ENCODE measurements around the gene SBF2. TPM values are rescaled to one million over a fixed set of nuclear protein-coding genes. Genes with fewer than 3 reads are reported as not detected.

SBF2 gene
- total and polyA plus RNA-seq, 7 experiments from 2014 or later = 4.2 to 35.2 (median 13.3) TPM

GRCh38 chr11:9783986-9784385 lies 510.0 kb downstream of the SBF2 start:
- H3K4me3 Mint-ChIP-seq = no peak overlapping the region
- peaks cover 4 to 32% (median 6%) of the 10 kb centered on the region in 3 experiments for H3K36me3 ChIP-seq (ENCODE audit: control insufficient read depth in 2 of 3, insufficient read depth in 3 of 3, low read length in 3 of 3)
- no peaks in the 10 kb centered on the region for H3K27me3 Mint-ChIP-seq
- no peaks in the 10 kb centered on the region for H3K27me3 ChIP-seq (ENCODE audit: control insufficient read depth in 2 of 2, insufficient read depth in 2 of 2, low read length in 2 of 2)
- intact Hi-C loops (cut with micrococcal nuclease) = no loop called here
- no peaks in the 10 kb centered on the region for H3K4me1 ChIP-seq (ENCODE audit: control insufficient read depth in 2 of 2, insufficient read depth in 2 of 2, low read length in 2 of 2)
- H3K4me3 ChIP-seq (ENCODE audit: low read length) = no peak overlapping the region
- ATAC-seq (no peak), DNase-seq (no peak)
- H3K4me1 Mint-ChIP-seq = no peaks in the 10 kb centered on the region
- no peak overlapping the region for H3K27ac ChIP-seq (ENCODE audit: low read depth, low read length)
- CTCF ChIA-PET = no interaction called here
- H3K9me3 ChIP-seq (ENCODE audit: control insufficient read depth in 2 of 3, low read length in 3 of 3) = no peaks in the 10 kb centered on the region
- H3K36me3 Mint-ChIP-seq = peaks cover 4 to 53% (median 27%) of the 10 kb centered on the region in 5 donors
- H3K9me3 Mint-ChIP-seq = no peaks in the 10 kb centered on the region
- H3K27ac Mint-ChIP-seq = peak overlapping the region in 1 of 9 donors; percentile 20
- POLR2A ChIA-PET = no interaction called here

DNA sequence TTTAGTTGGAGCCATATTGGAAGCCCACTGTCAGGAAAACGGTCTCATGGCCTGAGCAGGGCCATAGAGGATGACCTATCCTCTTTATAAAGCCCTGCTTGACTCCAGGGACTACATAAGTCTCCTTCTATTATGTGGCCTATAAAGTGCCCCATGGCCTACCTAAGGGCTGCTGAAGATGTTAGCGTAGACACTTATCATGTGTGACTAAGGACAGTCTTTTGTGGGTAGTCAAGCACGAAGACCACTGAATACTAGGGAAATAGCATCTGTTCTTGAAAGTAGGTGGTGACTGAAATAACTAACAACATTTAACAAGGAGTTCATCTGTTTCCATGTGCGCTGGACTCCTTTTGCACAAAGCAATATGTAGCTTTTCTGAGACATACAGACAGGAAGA lies 513.1 kb downstream of the SBF2 start:
- no peak overlapping the region for H3K27ac Mint-ChIP-seq
- H3K4me1 Mint-ChIP-seq = no peaks in the 10 kb centered on the region
- H3K4me3 Mint-ChIP-seq = no peak overlapping the region
- H3K9me3 Mint-ChIP-seq = no peaks in the 10 kb centered on the region
- H3K36me3 Mint-ChIP-seq = peaks cover 4 to 44% (median 24%) of the 10 kb centered on the region in 5 donors
- Histone ChIP-seq H3K27me3 (ENCODE audit: control insufficient read depth in 2 of 2, insufficient read depth in 2 of 2, low read length in 2 of 2) (no peaks in the 10 kb centered on the region), H3K27ac (ENCODE audit: low read depth, low read length) (no peak overlapping the region), H3K9me3 (ENCODE audit: control insufficient read depth in 2 of 3, low read length in 3 of 3) (no peaks in the 10 kb centered on the region), H3K36me3 (ENCODE audit: control insufficient read depth in 2 of 3, insufficient read depth in 3 of 3, low read length in 3 of 3) (peaks cover 0 to 24% (median 4%) of the 10 kb centered on the region in 3 experiments), H3K4me3 (ENCODE audit: low read length) (no peak overlapping the region), H3K4me1 (ENCODE audit: control insufficient read depth in 2 of 2, insufficient read depth in 2 of 2, low read length in 2 of 2) (no peaks in the 10 kb centered on the region)
- CTCF ChIA-PET = no interaction called here
- ATAC-seq (no peak), DNase-seq (no peak)
- POLR2A ChIA-PET = no interaction called here
- intact Hi-C loops (cut with micrococcal nuclease) = no loop called here
- no peaks in the 10 kb centered on the region for H3K27me3 Mint-ChIP-seq

DNA sequence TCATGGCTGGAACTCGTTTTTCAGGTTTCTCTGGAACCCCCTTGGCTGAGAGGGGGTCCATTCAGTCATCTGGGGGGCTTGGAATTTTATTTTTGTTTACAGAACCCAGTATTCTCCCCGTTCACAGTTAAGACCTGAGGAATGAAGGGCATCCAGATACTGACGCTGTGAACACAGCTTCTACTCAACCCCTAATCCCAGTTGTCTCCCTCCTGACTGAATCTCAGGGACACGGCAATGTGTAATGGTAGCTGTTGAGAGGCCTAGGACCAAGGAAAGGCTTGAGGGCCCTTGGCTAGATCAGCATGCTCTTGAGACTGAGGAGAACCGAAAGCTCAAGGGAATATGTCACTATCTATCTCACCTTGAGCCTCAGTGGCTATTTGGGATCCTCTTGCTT lies 516.5 kb downstream of the SBF2 start:
- Mint-ChIP-seq H3K4me3 (no peak overlapping the region), H3K36me3 (peaks cover 4 to 37% (median 20%) of the 10 kb centered on the region in 5 donors), H3K9me3 (no peaks in the 10 kb centered on the region), H3K27me3 (no peaks in the 10 kb centered on the region), H3K4me1 (peaks cover 0 to 2% (median 0%) of the 10 kb centered on the region in 7 donors), H3K27ac (no peak overlapping the region)
- Histone ChIP-seq H3K27ac (ENCODE audit: low read depth, low read length) (no peak overlapping the region), H3K4me1 (ENCODE audit: control insufficient read depth in 2 of 2, insufficient read depth in 2 of 2, low read length in 2 of 2) (no peaks in the 10 kb centered on the region), H3K27me3 (ENCODE audit: control insufficient read depth in 2 of 2, insufficient read depth in 2 of 2, low read length in 2 of 2) (no peaks in the 10 kb centered on the region), H3K36me3 (ENCODE audit: control insufficient read depth in 2 of 3, insufficient read depth in 3 of 3, low read length in 3 of 3) (peaks cover 0 to 18% (median 4%) of the 10 kb centered on the region in 3 experiments), H3K9me3 (ENCODE audit: control insufficient read depth in 2 of 3, low read length in 3 of 3) (no peaks in the 10 kb centered on the region), H3K4me3 (ENCODE audit: low read length) (no peak overlapping the region)
- DNase-seq (no peak), ATAC-seq (no peak)
- POLR2A ChIA-PET = no interaction called here
- CTCF ChIA-PET = no interaction called here
- intact Hi-C loops (cut with micrococcal nuclease) = no loop called here

GRCh38 chr11:9777066-9777465 lies 517.0 kb downstream of the SBF2 start:
- Histone ChIP-seq H3K36me3 (ENCODE audit: control insufficient read depth in 2 of 3, insufficient read depth in 3 of 3, low read length in 3 of 3) (peaks cover 0 to 18% (median 4%) of the 10 kb centered on the region in 3 experiments), H3K9me3 (ENCODE audit: control insufficient read depth in 2 of 3, low read length in 3 of 3) (no peaks in the 10 kb centered on the region), H3K4me1 (ENCODE audit: control insufficient read depth in 2 of 2, insufficient read depth in 2 of 2, low read length in 2 of 2) (no peaks in the 10 kb centered on the region), H3K27ac (ENCODE audit: low read depth, low read length) (no peak overlapping the region), H3K4me3 (ENCODE audit: low read length) (no peak overlapping the region), H3K27me3 (ENCODE audit: control insufficient read depth in 2 of 2, insufficient read depth in 2 of 2, low read length in 2 of 2) (no peaks in the 10 kb centered on the region)
- peaks cover 4 to 34% (median 20%) of the 10 kb centered on the region in 5 donors for H3K36me3 Mint-ChIP-seq
- H3K27me3 Mint-ChIP-seq = no peaks in the 10 kb centered on the region
- intact Hi-C loops (cut with micrococcal nuclease) = no loop called here
- DNase-seq = no peak
- no peak for ATAC-seq
- no peak overlapping the region for H3K27ac Mint-ChIP-seq
- POLR2A ChIA-PET = no interaction called here
- CTCF ChIA-PET = no interaction called here
- H3K4me1 Mint-ChIP-seq = peaks cover 0 to 2% (median 0%) of the 10 kb centered on the region in 7 donors
- no peaks in the 10 kb centered on the region for H3K9me3 Mint-ChIP-seq
- no peak overlapping the region for H3K4me3 Mint-ChIP-seq

- no peaks in the 10 kb centered on the region for H3K27me3 ChIP-seq (ENCODE audit: control insufficient read depth in 2 of 2, insufficient read depth in 2 of 2, low read length in 2 of 2)
These were observed 517.8 kb downstream of the SBF2 start for GRCh38 chr11:9776203-9776602.

GRCh38 chr11:9775398-9775779 lies 518.6 kb downstream of the SBF2 start:
- Histone ChIP-seq H3K27me3 (ENCODE audit: control insufficient read depth in 2 of 2, insufficient read depth in 2 of 2, low read length in 2 of 2) (no peaks in the 10 kb centered on the region), H3K36me3 (ENCODE audit: control insufficient read depth in 2 of 3, insufficient read depth in 3 of 3, low read length in 3 of 3) (peaks cover 0 to 7% (median 0%) of the 10 kb centered on the region in 3 experiments), H3K9me3 (ENCODE audit: control insufficient read depth in 2 of 3, low read length in 3 of 3) (no peaks in the 10 kb centered on the region), H3K4me1 (ENCODE audit: control insufficient read depth in 2 of 2, insufficient read depth in 2 of 2, low read length in 2 of 2) (no peaks in the 10 kb centered on the region), H3K4me3 (ENCODE audit: low read length) (no peak overlapping the region), H3K27ac (ENCODE audit: low read depth, low read length) (no peak overlapping the region)
- ATAC-seq (no peak), DNase-seq (no peak)
- intact Hi-C loops (cut with micrococcal nuclease) = no loop called here
- Mint-ChIP-seq H3K36me3 (peaks cover 1 to 19% (median 9%) of the 10 kb centered on the region in 5 donors), H3K4me3 (no peak overlapping the region), H3K4me1 (peaks cover 0 to 2% (median 0%) of the 10 kb centered on the region in 7 donors), H3K27me3 (no peaks in the 10 kb centered on the region), H3K9me3 (no peaks in the 10 kb centered on the region), H3K27ac (peak overlapping the region in 1 of 9 donors; percentile 56)
- CTCF ChIA-PET = no interaction called here
- POLR2A ChIA-PET = no interaction called here

More at GRCh38 chr11:9776203-9776602, 517.8 kb downstream of the SBF2 start:
- Mint-ChIP-seq H3K9me3 (no peaks in the 10 kb centered on the region), H3K27me3 (no peaks in the 10 kb centered on the region), H3K4me3 (no peak overlapping the region), H3K4me1 (peaks cover 0 to 2% (median 0%) of the 10 kb centered on the region in 7 donors), H3K36me3 (peaks cover 4 to 25% (median 15%) of the 10 kb centered on the region in 5 donors), H3K27ac (no peak overlapping the region)
- POLR2A ChIA-PET = no interaction called here
- CTCF ChIA-PET = no interaction called here
- no peak for DNase-seq
- Histone ChIP-seq H3K4me3 (ENCODE audit: low read length) (no peak overlapping the region), H3K27ac (ENCODE audit: low read depth, low read length) (no peak overlapping the region), H3K4me1 (ENCODE audit: control insufficient read depth in 2 of 2, insufficient read depth in 2 of 2, low read length in 2 of 2) (no peaks in the 10 kb centered on the region), H3K36me3 (ENCODE audit: control insufficient read depth in 2 of 3, insufficient read depth in 3 of 3, low read length in 3 of 3) (peaks cover 0 to 15% (median 4%) of the 10 kb centered on the region in 3 experiments), H3K9me3 (ENCODE audit: control insufficient read depth in 2 of 3, low read length in 3 of 3) (no peaks in the 10 kb centered on the region)
- ATAC-seq = no peak
- intact Hi-C loops (cut with micrococcal nuclease) = no loop called here

DNA sequence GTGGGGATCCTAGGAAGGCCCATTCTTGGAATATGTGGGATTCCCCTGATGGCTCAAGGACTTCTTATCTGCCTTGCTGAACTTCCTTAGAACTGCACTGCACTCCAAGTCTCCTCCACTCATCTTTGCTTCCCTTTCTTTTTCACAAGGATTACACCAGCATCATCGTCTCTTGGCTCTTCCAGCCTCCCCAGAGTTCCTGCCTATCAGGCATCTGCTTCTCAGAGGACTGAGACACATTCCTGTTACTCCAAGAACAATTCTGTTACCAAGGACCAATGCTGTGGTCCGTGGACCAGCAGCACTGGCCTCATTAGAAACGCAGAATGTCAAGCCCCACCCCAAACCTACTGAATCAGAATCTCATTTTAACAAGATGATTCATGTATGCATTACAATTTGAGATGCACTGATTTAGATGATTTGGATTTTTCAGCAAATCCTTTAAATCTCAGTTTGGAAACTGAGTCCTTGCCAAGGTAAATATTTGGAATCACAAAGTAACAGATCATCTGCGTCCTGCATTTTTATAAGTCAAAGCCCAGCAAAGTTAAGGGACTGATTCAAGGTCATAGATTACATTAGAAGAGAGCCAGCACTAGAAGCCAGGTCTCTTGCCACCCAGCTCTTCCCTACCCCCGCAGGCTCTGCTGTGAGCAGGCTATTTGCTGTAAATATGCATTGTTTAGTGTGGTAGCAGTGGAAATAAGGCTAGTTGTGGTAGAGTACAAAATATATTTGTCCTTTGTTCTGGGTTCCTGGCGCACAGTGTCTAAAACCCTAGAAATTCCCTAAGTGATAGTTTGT lies 519.2 kb downstream of the SBF2 start:
- Mint-ChIP-seq H3K27me3 (no peaks in the 10 kb centered on the region), H3K36me3 (peaks cover 2 to 15% (median 3%) of the 10 kb centered on the region in 5 donors), H3K4me1 (peaks cover 0 to 2% (median 0%) of the 10 kb centered on the region in 7 donors), H3K4me3 (no peak overlapping the region), H3K27ac (peak overlapping the region in 1 of 9 donors; percentile 56), H3K9me3 (no peaks in the 10 kb centered on the region)
- DNase-seq = no peak
- Histone ChIP-seq H3K36me3 (ENCODE audit: control insufficient read depth in 2 of 3, insufficient read depth in 3 of 3, low read length in 3 of 3) (peaks cover 0 to under 1% (median 0%) of the 10 kb centered on the region in 3 experiments), H3K9me3 (ENCODE audit: control insufficient read depth in 2 of 3, low read length in 3 of 3) (no peaks in the 10 kb centered on the region), H3K4me1 (ENCODE audit: control insufficient read depth in 2 of 2, insufficient read depth in 2 of 2, low read length in 2 of 2) (no peaks in the 10 kb centered on the region), H3K27ac (ENCODE audit: low read depth, low read length) (no peak overlapping the region), H3K27me3 (ENCODE audit: control insufficient read depth in 2 of 2, insufficient read depth in 2 of 2, low read length in 2 of 2) (no peaks in the 10 kb centered on the region), H3K4me3 (ENCODE audit: low read length) (no peak overlapping the region)
- ATAC-seq = no peak
- intact Hi-C loops (cut with micrococcal nuclease) = no loop called here
- ChIA-PET CTCF (no interaction called here), POLR2A (no interaction called here)

Measured in naive thymus-derived CD4-positive, alpha-beta T cell (primary cell).